Neuron (in vitro differentiated cells): Measurements from ENCODE around the gene MLN.

Experiments used
- H2AFZ ChIP-seq: one replicate; pipeline ENCODE4 v1.6.1; 2013; ENCODE audit warnings: low read depth, mild to moderate bottlenecking, inconsistent platforms, low read length, moderate library complexity
- H3K27me3 ChIP-seq: one replicate; pipeline ENCODE4 v1.6.1; 2013; ENCODE audit warnings: low read length; ENCODE audit not compliant: insufficient read depth
- H3K36me3 ChIP-seq: one replicate; pipeline ENCODE4 v1.6.1; 2013; ENCODE audit warnings: low read length; ENCODE audit not compliant: insufficient read depth
- H3K4me1 ChIP-seq: one replicate; pipeline ENCODE4 v1.6.1; 2013; ENCODE audit warnings: low read length; ENCODE audit not compliant: insufficient read depth
- H3K4me3 ChIP-seq: 2 replicates; pipeline ENCODE4 v1.5.1; 2013; ENCODE audit warnings: mild to moderate bottlenecking, low read length, moderate library complexity
- H3K9me3 ChIP-seq: one replicate; pipeline ENCODE4 v1.6.1; 2013; ENCODE audit warnings: low read length

MLN gene

DNA sequence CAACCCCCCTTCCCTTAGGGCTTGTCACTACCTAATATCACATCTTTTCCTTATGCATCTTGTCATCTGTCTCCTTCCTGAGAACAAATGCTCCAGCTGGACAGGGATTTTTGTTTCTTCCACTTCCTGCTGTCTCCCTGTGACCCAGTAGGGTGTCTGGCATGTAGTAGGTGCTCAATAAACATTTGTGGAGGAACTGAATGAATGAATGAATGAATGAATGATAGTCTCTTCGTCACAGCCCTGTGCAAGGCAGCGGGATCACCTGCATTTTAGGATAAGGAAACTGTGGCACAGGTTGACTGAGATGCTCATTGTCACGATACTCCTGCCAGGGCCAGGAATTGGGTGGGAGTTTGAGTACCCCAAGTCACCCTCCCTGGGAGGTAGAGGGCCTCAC is 29.0 kb downstream of the MLN start:
- Histone ChIP-seq H3K36me3 (peaks cover 65% of the 10 kb centered on the region), H2AFZ (no peak overlapping the region), H3K4me3 (no peak overlapping the region)

DNA sequence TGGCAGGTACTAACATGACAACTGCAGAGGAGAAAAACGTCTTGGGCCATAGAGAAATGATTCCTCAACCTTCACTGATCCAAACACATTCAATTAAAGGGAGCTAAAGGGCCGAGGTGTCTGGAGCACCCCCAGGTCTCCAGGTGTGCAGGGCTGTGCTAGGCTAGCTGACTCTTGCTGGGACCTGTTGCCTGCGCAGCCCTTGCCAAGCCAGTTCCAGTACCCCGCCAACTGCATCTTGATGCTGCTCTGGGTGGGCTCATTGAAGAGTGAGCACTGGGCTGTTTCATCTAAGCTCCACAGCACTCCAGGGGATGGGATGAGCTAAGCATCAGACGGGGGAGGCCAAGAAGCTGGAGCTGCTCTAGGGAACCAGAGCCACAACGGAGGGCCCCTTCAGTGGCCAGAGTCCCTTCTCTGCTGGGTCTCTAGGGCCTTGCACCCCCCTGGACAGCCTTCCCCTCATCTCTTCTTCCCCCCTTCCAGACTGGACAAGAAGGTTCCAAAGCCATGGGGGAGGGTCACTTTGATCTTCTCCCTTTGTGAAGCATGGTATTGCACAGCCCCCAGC is 30.8 kb downstream of the MLN start:
- no peak overlapping the region for H2AFZ ChIP-seq
- H3K36me3 ChIP-seq, result peaks cover 47% of the 10 kb centered on the region
- H3K27me3 ChIP-seq, result no peaks in the 10 kb centered on the region
- H3K4me3 ChIP-seq, result no peak overlapping the region
- H3K4me1 ChIP-seq, result peaks cover 17% of the 10 kb centered on the region
- no peaks in the 10 kb centered on the region for H3K9me3 ChIP-seq

More for the DNA sequence above, 29.0 kb downstream of the MLN start:
- no peaks in the 10 kb centered on the region for H3K27me3 ChIP-seq
- no peaks in the 10 kb centered on the region for H3K9me3 ChIP-seq
- peaks cover 20% of the 10 kb centered on the region for H3K4me1 ChIP-seq

DNA sequence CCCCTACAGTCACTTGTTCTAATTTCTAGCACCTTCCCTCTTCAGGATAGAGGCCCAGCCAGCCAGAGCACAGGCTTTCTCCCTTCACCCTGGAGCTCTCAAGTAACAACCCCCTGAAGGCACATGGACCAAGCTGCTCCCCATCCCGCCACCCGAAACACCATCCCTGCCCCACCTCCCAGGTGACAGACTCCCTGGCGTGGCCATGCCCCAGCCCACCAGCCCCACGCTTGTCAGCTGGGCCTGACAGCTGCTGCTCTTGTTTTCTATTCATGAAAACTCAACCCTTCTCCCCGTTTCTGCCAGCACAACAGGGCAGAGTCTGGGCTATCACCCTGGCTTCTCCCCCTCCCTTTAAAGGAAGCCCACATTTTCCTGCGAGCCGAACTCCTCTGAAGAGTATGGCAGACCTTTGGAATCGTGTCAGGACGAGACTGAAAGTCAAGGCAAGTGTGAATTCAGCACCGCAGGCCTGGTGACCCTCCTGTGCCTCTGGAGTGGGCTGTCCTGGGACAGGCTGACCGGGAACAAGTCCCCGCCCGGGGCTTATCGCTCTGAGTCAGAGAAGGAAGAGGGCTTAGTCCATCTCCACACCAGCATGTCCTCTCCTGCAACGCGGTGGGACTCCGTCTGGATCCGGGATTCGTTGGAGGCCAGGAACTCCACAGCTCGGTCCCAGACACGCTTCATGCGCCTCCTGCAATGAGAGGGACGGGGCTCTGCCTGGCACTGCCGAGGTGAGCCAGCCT is 31.5 kb downstream of the MLN start:
- H2AFZ ChIP-seq, result no peak overlapping the region
- peaks cover 40% of the 10 kb centered on the region for H3K36me3 ChIP-seq
- no peak overlapping the region for H3K4me3 ChIP-seq
- no peaks in the 10 kb centered on the region for H3K9me3 ChIP-seq
- peaks cover 17% of the 10 kb centered on the region for H3K4me1 ChIP-seq
- H3K27me3 ChIP-seq, result no peaks in the 10 kb centered on the region

DNA sequence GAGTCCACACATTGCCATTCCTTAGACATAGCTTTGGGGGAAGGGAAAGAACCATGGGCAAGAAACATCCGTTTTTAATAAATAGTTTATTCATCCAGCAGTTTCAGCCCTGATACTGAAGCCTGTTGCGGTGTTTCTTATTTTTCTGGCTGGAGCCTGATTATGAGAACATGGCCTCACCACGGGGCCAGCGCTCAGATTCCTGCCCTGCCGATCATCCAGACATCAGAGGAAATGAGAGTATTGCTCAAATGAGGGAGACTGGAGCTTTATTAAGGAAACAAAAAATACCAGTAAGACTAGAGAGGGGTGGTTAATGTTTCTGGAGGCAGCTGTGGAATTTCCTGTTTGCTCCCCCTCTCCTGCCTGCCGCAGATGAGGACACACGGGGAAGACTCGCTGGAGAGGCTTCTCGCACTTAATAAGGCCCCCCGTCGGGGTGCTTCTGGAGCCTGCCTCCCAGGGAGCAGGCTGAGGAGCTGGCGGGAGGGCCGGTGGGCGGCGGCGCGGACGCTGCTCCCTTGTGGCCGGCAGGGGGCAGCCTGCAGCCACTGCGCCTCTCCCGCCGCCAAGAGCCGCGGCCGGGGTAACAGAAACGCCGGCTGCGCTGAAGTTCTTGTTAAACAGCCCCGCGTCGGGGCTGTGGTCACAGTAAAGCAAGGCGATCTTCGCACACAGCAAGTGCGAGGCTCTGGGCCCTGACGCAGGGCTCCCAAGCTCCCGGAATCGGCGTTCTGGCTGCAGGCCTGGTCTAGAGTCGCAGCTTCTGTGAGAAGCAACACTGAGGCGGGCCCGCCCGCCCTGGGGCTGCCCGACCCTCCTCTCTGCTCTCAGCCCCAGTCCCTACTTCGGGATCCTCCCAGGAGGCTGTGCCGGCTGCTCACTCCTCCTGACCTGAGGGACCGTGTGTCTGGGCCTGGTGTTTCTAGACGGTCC is 32.4 kb downstream of the MLN start:
- no peaks in the 10 kb centered on the region for H3K27me3 ChIP-seq
- H3K4me3 ChIP-seq, result no peak overlapping the region
- no peak overlapping the region for H2AFZ ChIP-seq
- peaks cover 32% of the 10 kb centered on the region for H3K36me3 ChIP-seq
- no peaks in the 10 kb centered on the region for H3K9me3 ChIP-seq
- H3K4me1 ChIP-seq, result peaks cover 17% of the 10 kb centered on the region

DNA sequence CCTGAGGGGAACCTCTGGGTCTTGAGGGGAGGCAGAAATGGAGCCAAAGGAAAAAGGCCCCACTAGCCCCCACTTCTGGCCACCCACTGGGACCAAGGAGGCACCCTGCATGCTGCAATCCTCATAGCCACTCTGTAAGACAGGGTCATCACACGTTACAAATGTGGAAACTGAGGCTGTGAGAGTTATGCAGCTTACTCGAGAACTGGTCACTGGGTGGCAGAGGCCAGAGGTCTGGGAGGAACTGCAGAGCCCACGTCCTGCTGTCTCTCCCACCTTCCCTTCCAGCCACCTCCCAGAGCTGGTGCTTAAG is 33.0 kb downstream of the MLN start:
- Histone ChIP-seq H3K27me3 (no peaks in the 10 kb centered on the region), H3K36me3 (peaks cover 25% of the 10 kb centered on the region), H2AFZ (no peak overlapping the region), H3K4me1 (peaks cover 17% of the 10 kb centered on the region), H3K9me3 (no peaks in the 10 kb centered on the region), H3K4me3 (no peak overlapping the region)

DNA sequence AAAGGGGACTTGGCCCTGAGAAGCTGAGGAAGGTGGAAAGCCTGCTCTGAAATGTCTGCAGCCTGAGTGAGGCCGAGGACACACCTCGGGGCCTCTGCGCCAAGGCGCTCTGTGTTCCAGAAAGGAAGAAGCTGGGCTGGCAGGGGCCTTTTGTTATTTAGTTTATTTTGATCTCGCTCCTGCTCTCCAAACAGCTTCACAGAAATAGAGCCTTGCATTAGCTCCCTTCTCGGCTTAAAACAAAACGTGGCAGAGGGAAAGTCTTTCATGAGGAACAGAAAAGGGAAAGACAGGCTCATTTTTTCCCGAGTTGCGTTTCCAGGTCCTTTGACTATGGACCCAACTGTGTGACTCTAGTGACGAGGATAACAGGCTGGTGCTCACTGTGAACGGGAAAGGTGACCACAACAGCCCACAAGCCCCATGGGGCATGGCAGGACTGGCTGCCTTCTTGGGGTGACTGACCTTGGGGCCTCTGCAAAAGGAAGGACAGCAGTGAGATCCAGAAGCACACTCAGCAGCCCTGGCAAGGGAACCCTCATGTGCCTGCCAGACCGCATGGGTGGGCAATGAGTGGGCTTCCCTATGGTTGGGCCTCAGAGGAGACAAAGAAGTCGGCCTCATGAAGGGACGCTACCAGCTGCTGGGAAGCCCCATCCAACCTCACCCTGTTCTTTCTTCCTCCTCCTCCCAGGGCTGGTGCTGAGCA is 33.5 kb downstream of the MLN start:
- Histone ChIP-seq H3K4me3 (no peak overlapping the region), H3K36me3 (peaks cover 21% of the 10 kb centered on the region), H3K9me3 (no peaks in the 10 kb centered on the region), H2AFZ (no peak overlapping the region), H3K4me1 (peaks cover 17% of the 10 kb centered on the region), H3K27me3 (no peaks in the 10 kb centered on the region)

DNA sequence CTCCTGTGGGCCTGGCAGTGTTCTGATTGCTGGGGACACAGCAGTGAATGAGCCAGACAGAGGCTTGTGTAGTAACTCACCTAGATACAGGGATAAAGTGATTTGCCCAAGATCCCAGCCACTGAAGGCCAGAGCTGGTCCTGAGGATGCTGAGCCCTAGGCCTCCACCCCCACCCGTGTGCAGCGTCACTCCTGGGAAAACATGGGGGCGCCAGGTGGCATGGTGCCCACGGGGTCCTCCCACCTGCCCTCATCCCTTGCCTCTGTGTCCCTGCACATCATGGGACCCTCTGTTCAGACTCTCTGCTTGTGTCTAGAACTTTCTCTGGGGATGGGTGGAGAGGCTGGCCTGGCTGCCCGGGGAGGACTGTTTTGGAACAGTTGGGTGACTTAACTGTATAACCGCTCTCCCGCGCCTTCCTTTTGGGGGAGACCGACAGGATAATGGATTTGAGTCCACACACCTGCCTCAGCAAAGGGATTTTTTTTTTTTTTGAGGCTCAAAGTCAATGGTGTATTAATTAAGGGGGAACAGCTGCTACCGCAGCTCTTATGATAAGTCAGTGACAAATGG is 34.5 kb downstream of the MLN start:
- no peaks in the 10 kb centered on the region for H3K9me3 ChIP-seq
- peaks cover 14% of the 10 kb centered on the region for H3K36me3 ChIP-seq
- H2AFZ ChIP-seq, result no peak overlapping the region
- H3K4me1 ChIP-seq, result peaks cover 17% of the 10 kb centered on the region
- H3K27me3 ChIP-seq, result no peaks in the 10 kb centered on the region
- H3K4me3 ChIP-seq, result no peak overlapping the region

DNA sequence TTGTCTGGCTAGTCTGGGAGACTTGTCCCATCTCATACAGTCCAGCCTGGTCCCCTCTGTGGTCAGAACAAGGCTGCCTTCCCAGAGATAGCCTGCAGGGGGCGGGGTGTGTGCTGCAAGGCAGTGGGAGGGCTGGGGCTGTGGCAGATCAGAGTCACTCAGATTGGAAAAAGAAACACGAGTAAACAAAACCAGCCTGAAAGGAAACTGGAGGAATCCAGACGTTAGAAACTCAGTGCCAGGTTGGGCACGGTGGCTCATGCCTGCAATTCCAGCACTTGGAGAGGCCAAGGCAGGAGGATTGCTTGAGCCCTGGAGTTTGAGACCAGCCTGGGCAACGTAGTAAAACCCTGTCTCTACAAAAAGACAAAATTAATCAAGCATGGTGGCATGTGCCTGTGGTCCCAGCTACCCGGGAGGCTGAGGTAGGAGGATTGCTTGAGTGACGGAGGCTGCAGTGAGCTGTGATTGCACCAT is 35.1 kb downstream of the MLN start:
- peaks cover 17% of the 10 kb centered on the region for H3K4me1 ChIP-seq

DNA sequence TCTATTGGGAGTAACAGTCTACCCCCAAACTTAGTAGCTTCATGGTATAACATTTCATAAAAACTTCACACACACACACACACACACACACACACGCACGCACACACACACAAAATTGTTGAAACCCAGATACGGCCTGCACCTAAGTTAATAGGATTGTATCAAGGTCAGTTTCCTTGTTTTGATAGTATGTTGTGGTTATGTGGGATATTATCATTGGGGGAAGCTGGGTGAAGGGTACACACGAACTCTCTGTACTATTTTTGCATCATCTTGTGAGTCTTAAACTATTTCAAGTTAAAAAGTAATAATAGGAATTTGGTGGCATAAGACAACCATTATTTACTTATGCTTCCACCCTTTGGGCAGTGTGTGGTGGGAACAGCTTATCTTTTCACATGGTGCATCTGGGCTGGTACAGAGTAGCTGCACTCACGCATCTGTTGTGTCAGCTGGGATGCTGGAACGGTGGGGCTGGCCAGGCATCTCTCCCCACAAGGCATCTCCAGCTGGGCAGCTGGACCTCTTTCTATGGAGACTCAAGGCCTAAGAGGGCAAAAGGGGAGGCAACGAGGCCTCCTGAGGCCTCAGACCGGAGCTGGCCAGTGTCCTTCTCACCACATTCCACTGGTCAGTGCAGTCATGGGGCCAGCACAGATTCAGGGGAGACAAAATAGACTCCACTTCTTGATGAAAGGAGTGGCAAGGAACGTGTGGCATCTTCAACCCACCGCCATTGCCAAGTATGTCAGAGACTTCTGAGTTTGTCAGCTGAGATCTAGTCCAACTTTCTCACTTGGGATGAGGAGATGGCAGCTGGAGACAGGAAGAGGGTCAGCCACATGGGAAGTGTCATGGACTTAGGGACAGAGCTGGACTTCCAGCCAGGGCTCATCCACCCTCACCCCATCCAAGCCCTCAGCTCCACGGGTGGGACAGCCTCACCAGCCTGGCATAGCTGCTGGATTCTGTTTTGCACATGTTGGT is 36.6 kb downstream of the MLN start:
- Histone ChIP-seq H2AFZ (no peak overlapping the region), H3K4me3 (no peak overlapping the region), H3K9me3 (no peaks in the 10 kb centered on the region), H3K27me3 (no peaks in the 10 kb centered on the region), H3K4me1 (peaks cover 13% of the 10 kb centered on the region), H3K36me3 (peaks cover 2% of the 10 kb centered on the region)

More for the DNA sequence above, 35.1 kb downstream of the MLN start:
- Histone ChIP-seq H3K4me3 (no peak overlapping the region), H2AFZ (no peak overlapping the region), H3K27me3 (no peaks in the 10 kb centered on the region), H3K9me3 (no peaks in the 10 kb centered on the region), H3K36me3 (peaks cover 11% of the 10 kb centered on the region)

DNA sequence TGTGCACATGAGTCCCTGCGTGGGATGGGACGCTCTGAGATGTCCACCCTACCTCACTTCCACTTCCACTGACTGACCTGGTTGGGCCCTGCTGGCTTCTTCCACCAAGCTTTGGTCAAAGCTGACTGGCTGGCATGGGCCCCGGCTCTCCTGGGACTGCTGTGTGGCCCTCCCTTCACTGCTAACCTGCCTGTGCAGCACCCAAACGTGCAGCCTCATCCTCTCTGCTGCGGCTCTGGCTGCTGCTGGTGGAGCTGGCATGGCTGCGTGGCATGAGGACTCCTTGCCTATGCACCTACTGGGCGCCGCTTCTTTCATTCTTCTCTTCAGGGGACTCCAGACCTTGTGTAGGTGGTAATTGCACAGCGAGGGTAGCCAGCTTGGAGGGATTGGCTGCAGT is 38.4 kb downstream of the MLN start:
- no peaks in the 10 kb centered on the region for H3K36me3 ChIP-seq
- H3K4me1 ChIP-seq, result peaks cover 3% of the 10 kb centered on the region
- no peaks in the 10 kb centered on the region for H3K27me3 ChIP-seq
- H3K9me3 ChIP-seq, result no peaks in the 10 kb centered on the region
- H2AFZ ChIP-seq, result no peak overlapping the region
- no peak overlapping the region for H3K4me3 ChIP-seq

DNA sequence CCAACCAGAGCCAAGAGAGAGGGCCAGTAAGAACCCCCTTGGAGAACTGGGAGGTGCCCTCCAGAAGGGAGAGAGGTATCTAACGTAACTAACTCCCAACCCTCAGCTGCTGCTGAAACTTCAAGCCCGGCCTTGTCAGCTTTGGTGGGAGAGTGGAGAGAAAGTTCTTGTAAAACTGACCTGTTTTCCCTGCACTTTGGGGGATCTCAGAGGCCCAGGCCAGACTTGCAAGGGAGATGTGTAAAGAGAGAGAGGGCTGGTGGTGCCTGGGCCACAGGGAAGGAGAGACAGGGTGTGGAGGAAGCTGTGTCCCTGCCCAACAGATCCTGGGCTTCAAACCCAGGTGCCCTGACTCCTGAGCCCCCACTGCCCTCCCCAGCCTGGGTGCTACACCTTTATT is 39.8 kb downstream of the MLN start:
- Histone ChIP-seq H3K36me3 (no peaks in the 10 kb centered on the region), H3K27me3 (peaks cover 3% of the 10 kb centered on the region), H3K9me3 (no peaks in the 10 kb centered on the region), H2AFZ (no peak overlapping the region), H3K4me3 (no peak overlapping the region), H3K4me1 (no peaks in the 10 kb centered on the region)

DNA sequence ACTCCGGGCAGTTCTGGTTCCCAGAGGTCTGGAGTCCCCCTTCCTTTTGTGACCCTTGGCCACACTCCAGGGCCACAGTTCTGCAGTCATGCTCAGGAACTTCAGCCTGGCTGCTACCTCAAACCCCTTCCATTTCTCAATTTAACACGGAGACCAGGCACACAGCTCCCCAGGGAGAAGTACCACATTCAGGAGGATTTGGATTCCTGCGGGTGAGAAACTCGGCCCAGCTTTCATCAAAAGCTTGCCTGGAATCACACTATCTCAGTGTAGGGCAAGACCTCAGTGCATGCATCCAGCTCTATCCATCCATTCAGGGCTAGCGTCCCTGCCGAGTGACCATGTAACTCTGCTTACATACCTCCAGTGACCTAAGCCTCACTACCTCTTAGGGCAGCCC is 40.3 kb downstream of the MLN start:
- H3K4me3 ChIP-seq, result no peak overlapping the region

More for the DNA sequence above, 40.3 kb downstream of the MLN start:
- no peaks in the 10 kb centered on the region for H3K9me3 ChIP-seq
- no peaks in the 10 kb centered on the region for H3K36me3 ChIP-seq
- no peaks in the 10 kb centered on the region for H3K4me1 ChIP-seq
- H2AFZ ChIP-seq, result no peak overlapping the region
- peaks cover 3% of the 10 kb centered on the region for H3K27me3 ChIP-seq
